Activated CD8-positive, alpha-beta memory T cell treated with anti-CD3 and anti-CD28 coated beads for 48 hours (primary cell): ENCODE data around the gene VAV3.

Experiments
- DNase-seq, 3 experiments: peaks; one replicate each; pipeline ENCODE4 v3.0.0-alpha.2; 2020; ENCODE audit warnings: low read depth in 2 of 3, low spot score in 2 of 3

Gene VAV3

DNA sequence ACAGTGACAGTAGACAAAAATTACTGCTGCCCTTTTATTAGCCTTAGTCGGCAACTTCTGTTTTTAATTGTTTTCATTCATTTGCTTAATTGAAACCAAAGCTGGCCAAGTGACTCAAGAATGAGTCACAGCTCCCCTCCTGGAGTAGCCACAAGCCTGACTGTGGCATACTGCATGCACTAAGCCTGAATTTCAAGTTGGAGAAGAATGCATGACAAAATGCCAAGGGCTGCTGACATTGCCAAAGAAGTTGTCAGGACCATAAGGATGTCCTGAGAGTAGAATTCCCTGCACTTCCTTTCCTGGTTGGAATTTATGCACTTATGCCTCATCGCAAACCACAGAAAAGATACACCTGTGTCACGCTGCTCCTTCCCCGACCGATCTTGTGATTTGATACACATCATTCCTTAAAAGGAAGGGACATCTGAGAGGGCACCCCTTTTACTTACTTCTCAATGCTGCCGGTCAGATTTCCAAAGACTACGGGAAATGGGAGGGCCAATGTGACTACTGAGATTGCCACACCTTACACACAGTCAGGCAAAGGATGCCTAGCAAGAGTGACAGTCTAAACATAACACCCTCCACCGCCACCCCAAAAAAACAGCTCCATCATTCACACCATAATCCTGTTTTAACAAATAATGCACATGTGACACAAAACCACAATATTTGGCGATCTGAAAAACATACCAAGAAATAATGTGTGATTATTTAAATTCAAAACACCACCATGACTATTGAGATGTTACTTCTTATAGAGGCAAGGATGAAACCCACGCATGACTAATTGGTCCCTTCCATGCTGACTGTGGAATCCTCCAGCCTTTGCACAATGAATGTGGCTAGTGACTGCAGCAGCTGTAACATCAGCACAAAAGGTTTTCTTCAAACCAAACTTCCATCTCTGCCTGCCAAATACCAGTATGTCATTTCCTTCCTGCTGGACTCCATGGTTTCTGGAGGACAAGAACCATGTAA is 28.2 kb downstream of the VAV3 start:
- peak in 1 of 3 experiments; percentile 26 for DNase-seq

DNA sequence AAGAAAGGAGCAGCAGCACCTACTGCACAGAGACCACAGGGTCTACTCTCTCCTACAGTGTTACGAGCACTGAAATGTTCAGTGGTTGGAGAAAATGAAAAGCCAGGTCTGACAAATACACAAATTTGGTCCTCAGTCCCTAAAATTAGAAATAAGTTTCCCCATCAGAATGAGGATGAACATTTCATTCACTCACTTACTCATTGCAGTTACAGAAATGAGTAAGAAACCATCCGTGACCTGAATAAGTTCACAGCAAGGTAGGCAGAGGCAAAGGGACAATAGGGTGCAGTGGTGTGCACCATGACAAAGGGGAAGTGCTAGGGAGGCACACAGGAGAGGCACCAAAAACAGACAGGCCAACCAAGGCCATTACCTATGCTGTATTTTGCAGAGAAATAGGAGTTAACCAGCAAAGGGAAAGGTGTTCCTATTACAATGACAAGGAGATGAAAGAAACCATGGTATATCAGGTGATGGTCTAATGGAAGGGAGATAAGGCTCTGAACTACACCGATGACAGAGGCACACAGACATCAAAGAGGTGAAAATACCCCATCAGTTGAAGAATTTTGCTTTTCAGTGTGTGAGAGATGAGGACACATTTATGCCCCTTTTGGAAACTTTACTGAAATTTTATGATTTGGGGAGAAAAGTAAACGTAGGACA is 29.4 kb downstream of the VAV3 start:
- DNase-seq = peak in 1 of 3 experiments; percentile 18

DNA sequence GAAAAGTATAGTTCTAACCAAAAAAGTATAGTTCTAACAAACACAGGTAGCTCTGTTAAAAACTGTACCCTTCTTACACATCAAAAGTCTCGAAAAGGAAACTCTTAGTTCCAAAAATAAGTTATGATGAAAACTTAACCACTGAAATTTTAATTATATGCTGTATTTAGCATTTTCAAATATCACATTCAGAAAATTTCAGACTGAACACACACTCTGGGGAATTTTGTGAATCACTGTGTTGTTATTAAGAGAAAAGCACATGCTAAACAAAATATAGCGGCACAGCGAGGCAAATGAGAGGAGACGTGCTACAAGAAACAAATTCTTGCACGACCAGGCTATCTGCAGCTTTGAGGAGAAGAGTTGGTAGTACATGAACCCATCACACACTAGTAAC is 30.4 kb downstream of the VAV3 start:
- DNase-seq = no peak

DNA sequence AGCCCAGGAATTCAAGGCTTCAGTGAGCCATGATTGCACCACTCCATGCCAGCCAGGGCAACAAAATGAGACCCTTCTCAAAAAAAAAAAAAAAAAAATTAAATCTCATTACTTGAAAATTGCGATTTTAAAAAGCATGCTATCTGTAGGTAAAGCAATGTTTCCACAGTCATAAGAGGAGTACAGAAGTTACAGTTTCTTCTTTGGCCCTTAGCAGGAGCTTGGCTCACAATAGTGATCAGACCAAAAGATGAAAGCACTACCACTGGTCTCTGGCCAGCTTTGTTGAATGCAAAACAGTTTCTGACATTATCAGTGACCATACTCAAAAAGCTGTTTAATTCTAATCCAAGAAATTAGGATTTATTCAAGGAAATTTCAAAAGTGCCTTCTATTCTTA is 31.2 kb downstream of the VAV3 start:
- no peak for DNase-seq

DNA sequence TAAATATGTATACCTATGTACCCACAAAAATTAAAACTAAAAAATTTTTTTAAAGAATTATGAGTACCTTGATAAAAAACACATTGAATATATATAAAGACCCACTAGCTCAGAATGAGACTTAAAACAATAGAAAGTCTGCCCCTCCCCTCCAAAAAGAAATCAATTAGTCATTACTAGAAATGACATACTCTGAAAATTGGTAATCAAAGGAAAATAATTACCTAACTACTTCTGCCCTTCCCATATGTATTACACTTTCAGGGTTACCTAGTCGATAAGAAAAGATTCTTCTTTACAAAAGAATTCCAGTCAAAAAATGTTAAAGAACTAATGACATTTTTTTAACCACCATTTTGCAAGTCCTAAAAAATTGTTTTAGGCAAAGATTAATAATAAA is 34.7 kb downstream of the VAV3 start:
- no peak for DNase-seq

DNA sequence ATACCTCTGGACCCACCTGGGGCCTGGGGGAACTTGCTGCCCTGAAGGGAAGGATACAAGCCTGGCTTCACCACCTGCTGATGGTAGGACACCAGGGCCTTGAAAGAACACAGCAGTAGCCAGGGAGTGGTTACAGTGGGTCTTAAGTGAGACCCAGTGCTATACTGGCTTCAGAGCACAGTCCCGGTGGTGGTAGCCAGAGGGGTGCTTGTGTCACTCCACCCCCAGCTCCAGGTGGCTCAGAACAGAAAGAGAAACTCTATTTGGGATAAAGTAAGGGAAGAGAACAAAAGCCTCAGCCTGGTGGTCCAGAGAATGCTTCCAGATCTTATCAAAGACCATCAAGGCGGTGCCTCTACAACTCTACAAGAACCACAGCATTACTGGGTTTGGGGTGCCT is 37.2 kb downstream of the VAV3 start:
- DNase-seq = no peak

DNA sequence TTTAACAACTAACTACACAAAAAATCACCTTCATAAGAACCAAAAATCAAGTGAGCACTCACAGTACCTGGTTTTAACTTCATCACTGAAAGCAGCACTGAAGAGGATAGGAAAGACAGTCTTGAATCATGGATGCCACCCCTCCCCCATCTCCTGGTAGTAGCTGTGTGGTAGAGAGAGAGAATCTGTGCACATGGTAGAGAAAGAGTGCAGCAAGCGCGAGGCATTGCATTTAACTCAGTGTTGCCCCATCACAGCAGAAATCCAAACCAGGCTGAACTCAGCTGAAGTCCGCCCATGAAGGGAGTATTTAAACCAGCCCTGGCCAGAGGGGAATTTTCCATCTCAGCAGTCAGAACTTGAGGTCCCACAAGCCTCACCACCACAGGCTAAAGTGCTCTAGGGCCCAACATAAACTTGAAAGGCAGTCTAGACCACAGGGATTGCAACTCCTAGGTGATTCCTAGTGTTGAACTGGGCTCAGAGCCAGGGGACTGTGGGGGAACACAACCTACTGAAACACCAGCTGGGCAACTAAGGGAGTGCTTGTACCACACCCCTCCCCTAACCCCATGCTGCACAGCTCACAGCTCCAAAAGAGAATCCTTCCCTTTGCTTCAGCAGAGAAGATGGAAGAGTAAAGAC is 38.4 kb downstream of the VAV3 start:
- DNase-seq = no peak

DNA sequence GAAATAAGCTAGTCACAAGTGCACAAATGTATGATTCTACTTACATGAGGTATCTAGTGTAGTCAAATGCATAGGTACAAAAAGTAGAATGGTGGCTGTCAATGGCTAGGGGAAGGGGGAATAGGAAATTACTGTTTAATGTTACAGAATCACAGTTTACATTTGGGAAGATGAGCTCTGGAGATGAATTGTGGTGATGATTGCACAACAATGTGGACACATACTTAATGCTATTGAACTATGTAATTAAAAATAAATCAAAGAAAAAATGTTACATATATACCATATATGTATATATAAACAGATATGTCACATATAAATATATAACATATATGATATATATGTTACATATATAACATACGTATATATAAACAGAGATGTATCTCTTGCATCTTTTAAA is 39.4 kb downstream of the VAV3 start:
- no peak for DNase-seq

DNA sequence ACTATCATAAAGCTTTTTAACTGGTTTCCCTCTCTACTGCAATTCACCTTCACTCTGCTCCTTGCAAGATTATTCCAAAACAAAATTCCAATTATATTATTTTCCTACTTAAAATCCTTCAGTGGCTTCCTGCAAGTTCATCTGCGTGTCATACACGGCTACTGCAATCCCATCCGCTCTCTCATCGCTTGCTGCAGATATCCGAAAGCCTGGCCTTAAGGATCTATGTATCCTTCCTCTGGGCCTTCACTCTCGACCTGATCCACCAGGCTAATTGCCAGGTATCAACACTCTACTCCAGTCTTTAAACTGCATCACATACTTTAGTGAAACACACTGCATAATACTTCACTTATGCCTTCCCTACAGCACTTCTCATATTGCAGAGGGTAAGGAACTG is 44.0 kb downstream of the VAV3 start:
- DNase-seq = no peak

DNA sequence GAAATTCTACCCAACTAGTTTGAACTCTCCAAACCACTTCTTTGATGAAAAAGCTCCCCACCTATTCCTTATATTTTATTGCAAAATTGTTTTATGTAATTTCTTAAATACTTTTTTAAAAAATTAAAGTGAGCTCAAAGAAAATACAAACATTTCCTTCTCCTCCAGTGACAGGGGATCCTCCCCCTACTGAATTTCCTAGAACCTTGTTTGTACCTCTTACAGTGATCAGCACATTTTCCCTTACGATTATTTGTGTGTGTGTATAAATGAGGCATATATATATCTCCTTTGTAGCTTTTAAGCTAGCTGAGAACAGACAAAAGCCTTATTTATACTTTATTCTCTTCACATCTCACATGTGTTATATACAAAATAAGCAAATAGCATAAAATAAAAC is 44.4 kb downstream of the VAV3 start:
- no peak for DNase-seq

DNA sequence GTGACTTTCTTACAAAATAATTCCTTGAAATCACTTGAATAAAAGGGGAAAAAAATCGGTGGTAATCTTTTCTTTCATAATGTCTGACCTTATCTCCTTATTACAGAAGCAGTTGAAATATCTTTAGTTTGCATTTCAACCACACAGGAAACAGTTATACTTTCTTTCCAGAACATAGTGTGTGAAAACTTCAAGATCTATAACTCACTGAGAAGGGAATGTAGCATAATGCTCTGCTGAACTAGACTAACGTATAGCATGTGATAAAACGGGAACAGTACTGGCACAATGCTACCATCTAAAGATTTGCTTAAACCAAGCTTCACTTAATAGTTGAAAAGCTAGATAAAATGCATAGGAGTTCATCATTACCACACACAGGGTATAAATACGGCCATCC is 45.0 kb downstream of the VAV3 start:
- DNase-seq = no peak

DNA sequence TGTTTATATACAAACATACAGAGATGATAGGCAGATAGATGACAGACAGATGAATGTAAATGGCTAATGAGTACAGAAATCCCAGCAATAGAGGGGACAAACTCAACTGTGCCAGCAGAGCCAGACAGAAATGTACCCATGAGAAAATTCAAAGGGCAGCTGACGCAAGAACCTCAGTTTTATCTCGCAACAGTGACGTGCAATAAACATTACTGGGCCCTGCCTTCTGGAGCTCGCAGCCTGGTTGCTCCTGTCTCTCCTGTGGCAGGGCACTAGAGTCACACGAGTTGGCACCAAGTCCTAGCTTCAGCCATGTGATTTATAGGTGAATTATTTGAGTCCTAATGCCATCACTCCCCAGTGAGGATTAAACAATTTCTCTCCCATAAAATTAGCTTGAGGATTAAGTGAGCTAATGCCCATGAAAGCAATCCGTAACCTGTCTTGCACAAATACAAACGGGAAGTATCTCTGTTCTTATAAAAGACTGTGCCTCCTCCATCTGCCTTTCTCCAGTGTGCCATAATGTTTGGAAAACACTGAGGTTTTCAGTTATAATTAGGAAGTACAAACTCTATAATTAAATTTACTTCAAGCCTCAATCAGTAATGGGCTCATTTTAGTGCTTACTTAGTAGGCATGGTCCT is 50.7 kb downstream of the VAV3 start:
- DNase-seq = no peak

DNA sequence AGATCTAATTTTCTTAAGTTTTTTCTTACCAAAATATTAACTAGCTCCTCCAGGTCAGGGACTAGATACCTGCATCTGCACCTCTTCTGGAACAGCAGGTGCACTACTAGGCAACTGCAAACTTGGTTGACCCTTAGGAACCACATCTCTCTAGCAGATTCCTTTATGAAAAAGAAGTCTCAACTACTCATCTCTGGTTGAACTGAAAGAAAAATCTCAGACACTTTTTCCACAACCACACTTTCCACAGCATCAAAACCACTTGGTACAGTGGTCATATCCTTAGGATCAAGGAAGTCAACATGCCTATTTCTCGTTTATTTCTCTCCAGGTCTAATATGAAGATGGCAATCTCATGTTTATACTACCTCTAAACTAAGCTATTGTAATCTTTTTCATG is 52.3 kb downstream of the VAV3 start:
- no peak for DNase-seq

DNA sequence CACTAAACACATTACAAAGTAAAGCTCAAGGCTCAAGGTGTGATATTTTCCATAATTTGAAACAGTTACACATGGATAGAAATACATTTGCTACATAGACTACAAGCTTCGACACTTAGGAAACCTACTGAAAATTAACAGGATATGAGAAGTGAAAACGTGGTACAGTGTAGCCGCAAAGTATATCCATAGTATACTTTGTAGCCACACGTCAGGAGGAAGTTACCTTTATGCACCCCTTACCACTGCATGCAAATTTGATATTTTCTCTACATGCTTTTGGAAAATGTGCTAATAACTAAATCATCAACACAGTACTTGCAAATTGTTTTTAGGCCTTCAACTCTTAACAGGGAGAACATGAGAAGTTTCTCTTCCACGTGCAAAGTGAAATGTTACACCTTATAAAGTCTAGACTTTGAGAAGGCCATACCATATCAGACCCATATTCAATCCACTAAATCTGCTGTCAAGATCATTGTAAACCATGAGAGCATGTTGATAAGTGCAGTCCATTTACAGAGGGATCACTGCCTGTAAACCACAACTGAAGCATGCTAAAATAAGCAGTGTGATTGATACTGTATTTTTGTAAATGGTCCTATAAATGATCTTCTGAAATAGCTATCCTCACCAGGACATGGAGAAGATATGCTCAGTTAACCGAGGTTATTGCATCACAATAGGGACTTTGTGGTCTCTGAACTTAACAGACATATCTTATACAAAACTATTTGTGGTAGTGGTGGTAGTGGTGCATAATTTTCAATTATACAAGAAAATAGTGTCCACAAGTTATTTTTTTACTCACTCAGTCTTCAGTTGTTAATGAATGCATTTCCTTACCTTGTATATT is 64.7 kb downstream of the VAV3 start:
- no peak for DNase-seq

DNA sequence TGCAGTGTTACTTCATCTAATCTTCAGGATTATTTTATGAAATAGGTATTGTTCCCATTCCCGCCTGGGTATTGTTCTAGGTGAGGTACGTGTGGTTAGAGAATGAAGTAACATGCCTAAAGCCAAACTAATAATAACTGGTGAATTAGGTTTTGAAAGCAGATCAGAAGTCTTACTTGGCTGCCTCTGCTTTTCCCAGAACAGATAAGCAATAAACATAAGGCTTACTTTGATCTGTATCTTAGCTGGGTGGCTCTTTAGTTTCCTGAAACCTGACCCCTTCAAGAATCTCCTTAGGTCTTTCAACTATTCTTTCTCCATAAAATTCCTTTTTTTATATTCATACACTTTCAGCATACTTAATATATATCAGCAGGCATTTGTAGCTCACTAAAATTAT is 65.3 kb downstream of the VAV3 start:
- DNase-seq = no peak

DNA sequence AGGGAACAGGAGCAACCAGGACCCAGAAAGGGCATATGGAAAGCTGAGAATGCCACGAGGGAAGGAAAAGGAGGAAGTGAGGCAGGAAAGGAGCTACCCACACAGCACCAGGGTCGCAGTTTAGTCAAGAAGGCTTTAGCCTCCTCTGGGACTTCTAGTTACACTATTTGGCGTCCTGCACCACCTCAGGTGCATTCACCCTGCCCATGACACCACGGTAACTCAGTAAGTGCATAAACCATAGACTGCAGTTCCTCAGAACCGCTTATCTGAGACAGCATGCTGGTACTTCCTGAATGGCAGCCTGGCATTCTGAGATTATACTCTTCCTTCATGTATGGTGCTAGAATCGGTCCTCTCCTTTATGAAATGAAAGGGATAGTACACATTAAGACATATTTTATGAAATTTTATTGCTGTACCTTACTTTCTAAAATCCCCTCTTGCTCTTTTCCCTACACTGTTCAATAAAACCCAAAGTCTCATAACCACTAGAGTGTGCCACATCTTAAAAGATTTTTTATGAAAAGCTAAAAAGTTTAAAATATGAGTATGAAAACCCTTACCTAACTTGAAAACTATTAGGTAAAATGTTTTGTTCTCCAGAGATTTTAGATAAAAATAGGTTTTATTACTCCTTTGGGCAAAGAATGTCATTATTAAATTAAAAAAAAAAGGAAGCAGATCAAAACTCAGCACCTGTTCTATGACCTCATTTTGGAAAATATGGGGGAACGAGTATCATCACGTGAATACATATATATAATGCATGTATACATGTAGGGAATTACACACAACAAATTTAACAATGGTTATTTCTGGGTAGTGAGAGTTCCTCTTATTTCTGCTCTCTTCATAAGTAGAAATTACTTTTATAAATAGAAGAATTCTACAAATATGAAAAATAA is 67.3 kb downstream of the VAV3 start:
- DNase-seq = peak in 1 of 3 experiments; percentile 2

DNA sequence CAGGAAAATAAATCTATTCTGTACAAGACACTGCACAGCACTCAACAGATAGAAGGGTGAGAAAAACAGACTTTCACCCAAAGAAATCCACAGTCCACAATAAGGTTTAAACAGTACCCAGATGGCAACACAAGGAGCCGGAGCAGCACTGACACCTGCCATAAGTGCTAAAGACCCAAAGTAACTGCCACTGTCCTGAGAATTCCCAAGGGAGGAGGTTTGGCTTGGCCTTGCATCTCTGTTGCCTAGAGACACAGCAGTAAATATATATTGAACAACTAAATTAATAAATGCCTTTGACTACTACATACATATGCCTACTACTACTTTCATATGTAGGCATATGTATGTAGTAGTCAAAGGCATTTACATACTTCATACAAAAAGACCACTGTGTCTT is 68.0 kb downstream of the VAV3 start:
- DNase-seq = no peak

DNA sequence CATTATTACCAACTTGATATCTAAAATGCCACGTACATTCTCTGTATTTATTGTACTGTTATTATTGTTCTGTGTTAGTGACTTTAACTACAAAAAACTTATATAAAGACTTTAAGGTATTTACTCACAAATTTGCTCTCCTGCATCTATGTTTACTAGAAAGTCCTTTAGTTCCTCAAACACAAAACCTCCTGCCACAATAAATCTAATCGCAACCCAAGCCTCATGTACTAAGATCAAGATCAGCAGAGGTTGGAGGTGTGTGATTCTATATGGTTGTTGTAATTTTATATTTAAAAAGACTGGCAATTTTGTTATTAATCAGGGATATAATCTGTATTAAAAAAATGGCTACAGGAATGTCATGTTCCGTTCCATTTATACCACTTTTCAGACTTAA is 68.6 kb downstream of the VAV3 start:
- DNase-seq = no peak

DNA sequence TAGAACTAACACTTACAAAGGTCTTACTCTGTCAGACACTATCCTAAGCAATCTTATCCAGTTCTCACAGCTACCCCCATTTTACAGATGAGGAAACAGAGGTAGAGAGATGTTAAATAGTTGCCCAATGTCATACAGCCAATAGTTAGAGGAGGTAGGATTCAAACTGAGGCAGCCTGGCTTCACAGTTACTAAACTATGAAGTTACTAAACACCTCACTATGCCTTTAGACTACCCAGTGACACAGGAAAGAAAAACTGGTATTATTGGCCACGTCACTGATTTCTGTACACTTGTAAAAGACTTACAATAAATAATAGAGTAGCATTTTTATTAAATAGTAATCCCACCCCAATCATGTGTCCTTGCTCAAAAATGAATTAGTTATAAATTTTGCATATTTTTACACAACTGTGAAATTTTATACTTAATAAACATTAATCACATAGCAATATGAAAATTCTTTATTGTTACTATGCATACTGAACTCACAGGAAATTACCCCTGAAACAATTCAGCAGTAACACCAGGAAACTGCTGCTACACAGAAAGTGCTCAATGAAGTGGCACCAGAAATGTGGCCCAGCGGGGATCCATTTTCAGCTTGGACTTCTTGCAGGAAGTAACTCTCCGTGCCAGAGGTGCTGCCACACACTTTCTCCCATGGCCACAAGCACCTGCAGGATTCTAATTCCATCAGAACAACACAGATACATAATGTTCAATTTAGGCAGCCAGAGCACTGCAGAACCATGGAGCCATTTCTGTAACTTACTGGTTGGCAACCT is 69.4 kb downstream of the VAV3 start:
- DNase-seq = no peak
